B cell (primary cell): ENCODE measurements around the gene ESPL1. TPM values are rescaled to one million over a fixed set of nuclear protein-coding genes. Genes with fewer than 3 reads are reported as not detected.
"Not testable (repeated sequence)": the region's sequence is repeated elsewhere in the genome, so short reads cannot be mapped to it uniquely, and the experiment has no call there.

Source experiments
- ATAC-seq: fragments of 200-7000 bp; cut with Tn5 transposase; one replicate; pipeline ENCODE4 v1.10.0; 2021; ENCODE audit warnings: low read depth, mild to moderate bottlenecking, moderate number of reproducible peaks, moderate library complexity
- CTCF ChIA-PET: fragments of 350-600 bp; sonication (Branson Sonifier 250); formaldehyde crosslinking; loops from one replicate; lab custom pipeline; 2021; ENCODE audit warnings: antibody characterized with exemption, inconsistent platforms; lab: Charles Lee
- POLR2A ChIA-PET: fragments of 350-600 bp; sonication (Branson Sonifier 250); formaldehyde crosslinking; loops from one replicate; lab custom pipeline; 2021; ENCODE audit warnings: antibody characterized with exemption; lab: Charles Lee
- DNase-seq: peaks from one replicate; pipeline ENCODE4 v3.0.0; 2013
- H2AFZ ChIP-seq: 2 replicates; pipeline ENCODE4 v1.6.1; 2012; ENCODE audit warnings: mild to moderate bottlenecking, low read depth, low read length; ENCODE audit not compliant: insufficient read depth, poor library complexity, severe bottlenecking
- H3K27ac ChIP-seq, 2 donors: 1 replicate in 1 of 2; 2 replicates in 1 of 2; pipeline ENCODE4 v1.5.1; 2012 to 2013; ENCODE audit warnings: low read length in 2 of 2, mild to moderate bottlenecking in 2 of 2, moderate library complexity in 1 of 2
- H3K27me3 ChIP-seq, 4 experiments: fragments of 200-600 bp in 1 of 4; sonication (generic) in 1 of 4; replicated peaks in 1 of 4; 1 replicate in 2 of 4; 2 replicates in 2 of 4; pipeline versions ENCODE4 v1.6.1 to v1.7.0; 2013 to 2016; ENCODE audit warnings: low read length in 3 of 4, mild to moderate bottlenecking in 2 of 4, mixed read lengths in 1 of 4, moderate library complexity in 1 of 4; ENCODE audit not compliant: insufficient read depth in 4 of 4, control insufficient read depth in 3 of 4; ENCODE audit errors: control extremely low read depth in 1 of 4
- H3K36me3 ChIP-seq, 2 experiments: replicated peaks in 1 of 2; 1 replicate in 1 of 2; 2 replicates in 1 of 2; pipeline versions ENCODE4 v1.6.1 to v1.7.1; 2013; ENCODE audit warnings: low read length in 1 of 2; ENCODE audit not compliant: insufficient read depth in 2 of 2, control insufficient read depth in 1 of 2; ENCODE audit errors: control extremely low read depth in 1 of 2, extremely low read depth in 1 of 2
- H3K4me1 ChIP-seq, 2 donors: fragments of 200-600 bp in 1 of 2; sonication (generic) in 1 of 2; 1 replicate in 1 of 2; 2 replicates in 1 of 2; pipeline versions ENCODE4 v1.5.1 to v1.6.1; 2013 to 2017; ENCODE audit warnings: low read length in 2 of 2; ENCODE audit not compliant: control insufficient read depth in 2 of 2, insufficient read depth in 2 of 2
- H3K4me2 ChIP-seq: replicated peaks from 2 replicates; pipeline ENCODE3; 2012; ENCODE audit warnings: mild to moderate bottlenecking, low read depth, low read length; ENCODE audit not compliant: poor library complexity, severe bottlenecking
- H3K4me3 ChIP-seq, 5 experiments: fragments of 200-600 bp in 1 of 5; sonication (generic) in 1 of 5; 1 replicate in 3 of 5; 2 replicates in 2 of 5; pipeline versions ENCODE4 v1.5.1 to v1.7.0; 2011 to 2016; ENCODE audit warnings: low read length in 4 of 5, mild to moderate bottlenecking in 4 of 5, low read depth in 2 of 5, control low read depth in 1 of 5, moderate library complexity in 1 of 5; ENCODE audit not compliant: insufficient read depth in 1 of 5; ENCODE audit errors: control extremely low read depth in 1 of 5, extremely low read depth in 1 of 5
- H3K79me2 ChIP-seq: fragments of 200-600 bp; sonication (generic); one replicate; pipeline ENCODE4 v1.6.0; 2016; ENCODE audit warnings: low read length; ENCODE audit not compliant: control insufficient read depth, insufficient read depth
- H3K9ac ChIP-seq: fragments of 200-600 bp; sonication (generic); 2 replicates; pipeline ENCODE4 v1.6.1; 2017; ENCODE audit warnings: mild to moderate bottlenecking, low read length, moderate library complexity
- H3K9me3 ChIP-seq, 3 donors: one replicate each; pipeline versions ENCODE4 v1.6.1 to v1.7.1; 2013; ENCODE audit warnings: low read length in 2 of 3; ENCODE audit not compliant: control insufficient read depth in 2 of 3, insufficient read depth in 1 of 3; ENCODE audit errors: control extremely low read depth in 1 of 3
- H4K20me1 ChIP-seq: 2 replicates; pipeline ENCODE4 v1.6.0; 2012; ENCODE audit warnings: mild to moderate bottlenecking, low read length; ENCODE audit not compliant: insufficient read depth, control insufficient read depth, poor library complexity, severe bottlenecking
- H3K27ac Mint-ChIP-seq: one replicate; pipeline ENCODE4 v1.8.0; 2021; ENCODE audit warnings: mixed read lengths
- H3K27me3 Mint-ChIP-seq: one replicate; pipeline ENCODE4 v1.8.0; 2021; ENCODE audit warnings: mixed read lengths
- H3K4me1 Mint-ChIP-seq: one replicate; pipeline ENCODE4 v1.8.0; 2021; ENCODE audit warnings: mixed read lengths
- H3K4me3 Mint-ChIP-seq: one replicate; pipeline ENCODE4 v1.8.0; 2021; ENCODE audit warnings: mixed read lengths
- H3K9me3 Mint-ChIP-seq: one replicate; pipeline ENCODE4 v1.8.0; 2022; ENCODE audit warnings: mixed read lengths; ENCODE audit not compliant: insufficient read depth
- CTCF ChIP-seq: fragments of 200-600 bp; IDR thresholded peaks from one replicate; pipeline ENCODE4 v1.8.0; 2022; ENCODE audit warnings: antibody characterized with exemption, mild to moderate bottlenecking
- EZH2 ChIP-seq: IDR thresholded peaks from 2 replicates; pipeline ENCODE4 v1.6.1; 2012; ENCODE audit warnings: borderline replicate concordance, low read depth, mild to moderate bottlenecking, moderate library complexity, low read length; ENCODE audit not compliant: insufficient read depth, poor library complexity, severe bottlenecking
- WGBS: methylation state at CpG from one replicate; pipeline ENCODE4 v1.1.5; 2013; ENCODE audit warnings: missing lambda C conversion rate; ENCODE audit not compliant: insufficient coverage; 5-methylcytosine and 5-hydroxymethylcytosine counted together
- intact Hi-C: fragments of 100-400 bp; cut with micrococcal nuclease; formaldehyde crosslinking; loops from one replicate; pipeline ENCODE4 v1.10.0; 2022
- polyA plus RNA-seq: library from polyadenylated mRNA; depleted of rRNA; stranded (reverse); fragments of >200 nt; gene quantifications from 2 replicates; pipeline ENCODE4 v1.2.3, GENCODE V29; 2012
- total RNA-seq, 2 donors: library from RNA; stranded (reverse); fragments of 120-200 nt in 1 of 2; gene quantifications; 1 replicate in 1 of 2; 2 replicates in 1 of 2; pipeline versions ENCODE4 v1.2.3 to v1.2.4, GENCODE V29; 2013 to 2022

Gene ESPL1
- total and polyA plus RNA-seq, 2 donors (not counting 1 experiment from before 2014, with no cell fraction given), result 0.88 to 2.4 TPM

GRCh38 chr12:53295891-53296219, 27.8 kb downstream of the ESPL1 start:
- ChIA-PET POLR2A (interaction anchor here (0.8 to 2.9 kb wide), 10 partner anchors 8 to 217 kb away, joined by 4 to 15 read pairs (median 7); partner anchors contain the start of genes AAAS, CSAD, ESPL1 and SP1), CTCF (interaction anchor here (0.7 to 24.0 kb wide), 13 partner anchors 9 to 214 kb away, joined by 3 to 721 read pairs (median 4); partner anchors contain the start of genes AAAS and ITGB7)
- H3K9ac ChIP-seq, result peak overlapping the region; percentile 77
- peak overlapping the region; percentile 69 to 86 for H3K27ac ChIP-seq
- TF ChIP-seq EZH2 (no peak), CTCF (no peak)
- H3K4me3 ChIP-seq, result peak overlapping the region; percentile 64 to 96 (median 82)
- H4K20me1 ChIP-seq, result peaks cover 24% of the 10 kb centered on the region
- H3K79me2 ChIP-seq, result peaks cover 50% of the 10 kb centered on the region
- peak overlapping the region; percentile 81 for H2AFZ ChIP-seq
- H3K4me2 ChIP-seq, result peak overlapping the region; percentile 67
- no peaks in the 10 kb centered on the region for H3K9me3 ChIP-seq
- Mint-ChIP-seq H3K4me3 (peak overlapping the region; percentile 100), H3K27ac (peak overlapping the region; percentile 99), H3K4me1 (peaks cover 55% of the 10 kb centered on the region), H3K27me3 (no peaks in the 10 kb centered on the region), H3K9me3 (no peaks in the 10 kb centered on the region)
- intact Hi-C loops, result loop anchor here (1.0 to 5.0 kb wide), 8 partner anchors 25 to 331 kb away; partner anchors contain the start of genes AAAS, ATF7, CSAD and ESPL1
- peaks cover 31 to 45% of the 10 kb centered on the region in 2 donors for H3K4me1 ChIP-seq
- DNase-seq (no peak), ATAC-seq (no peak)
- H3K27me3 ChIP-seq, result no peaks in the 10 kb centered on the region
- H3K36me3 ChIP-seq, result peaks cover 5 to 24% of the 10 kb centered on the region in 2 experiments
- WGBS, result 19% methylated on average over 7 of the region's 12 CpGs

GRCh38 chr12:53297106-53297505, 29.0 kb downstream of the ESPL1 start:
- H3K36me3 ChIP-seq, result peaks cover 5 to 30% of the 10 kb centered on the region in 2 experiments
- not testable (repeated sequence) for H2AFZ ChIP-seq, H3K9ac ChIP-seq, H3K9me3 Mint-ChIP-seq, H3K27me3 ChIP-seq, DNase-seq, H3K4me3 ChIP-seq, ATAC-seq, H3K27me3 Mint-ChIP-seq, H3K9me3 ChIP-seq, H3K27ac ChIP-seq
- peaks cover 59% of the 10 kb centered on the region for H3K79me2 ChIP-seq
- WGBS, result 99% methylated on average over 10 of the region's 10 CpGs
- ChIA-PET CTCF (interaction anchor here (1.0 to 24.0 kb wide), 6 partner anchors 9 to 137 kb away, joined by 3 to 721 read pairs (median 9); partner anchors contain the start of genes AAAS, ESPL1 and ITGB7), POLR2A (interaction anchor here (0.6 kb wide), 1 partner anchor 151 kb away, joined by 4 read pairs; no protein-coding TSS in a partner anchor)
- H4K20me1 ChIP-seq, result peaks cover 24% of the 10 kb centered on the region
- H3K4me2 ChIP-seq, result peak overlapping the region; percentile 67
- intact Hi-C loops, result loop anchor here (5.0 kb wide), 1 partner anchor 330 kb away; the partner anchor contains the start of gene ATF7
- peak overlapping the region; percentile 71 for H3K27ac Mint-ChIP-seq
- peaks cover 31 to 51% of the 10 kb centered on the region in 2 donors for H3K4me1 ChIP-seq
- H3K4me1 Mint-ChIP-seq, result peaks cover 64% of the 10 kb centered on the region
- peak overlapping the region; percentile 100 for H3K4me3 Mint-ChIP-seq
